Stimulated activated CD8-positive, alpha-beta memory T cell treated with anti-CD3 and anti-CD28 coated beads, Interleukin-7, amount 100 ng/mL, for 48 hours (primary cell): ENCODE measurements around the gene HOXD11.

Experiments
- DNase-seq, 2 donors: peaks; one replicate each; pipeline ENCODE4 v3.0.0-alpha.2; 2020; ENCODE audit warnings: low read depth in 1 of 2; ENCODE audit errors: extremely low read depth in 1 of 2

HOXD11 gene

GRCh38 chr2:176130957-176131847 is 24.1 kb downstream of the HOXD11 start:
- no peak for DNase-seq

GRCh38 chr2:176131848-176132158 is 24.7 kb downstream of the HOXD11 start:
- DNase-seq = no peak

GRCh38 chr2:176132205-176133171 is 25.4 kb downstream of the HOXD11 start:
- DNase-seq = no peak

DNA sequence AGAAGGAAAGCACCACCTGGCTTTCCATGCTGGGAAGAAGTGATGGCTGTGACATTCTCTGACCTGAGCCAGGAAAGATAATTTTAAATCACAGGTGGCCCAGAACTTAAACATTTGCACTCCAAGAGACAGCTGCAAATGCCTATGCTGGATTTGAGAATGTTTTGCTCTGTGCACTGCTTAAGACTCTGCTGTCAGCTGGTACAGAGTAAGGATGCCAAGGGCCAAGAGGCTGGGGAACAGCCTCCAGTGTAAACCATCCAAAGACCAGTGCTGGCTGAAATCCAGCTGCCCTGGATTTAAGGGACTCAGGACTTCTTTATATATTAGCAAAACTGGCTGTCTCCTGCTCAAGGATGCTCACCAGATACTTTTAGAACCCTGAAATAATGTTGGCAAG is 26.3 kb downstream of the HOXD11 start:
- DNase-seq = no peak

DNA sequence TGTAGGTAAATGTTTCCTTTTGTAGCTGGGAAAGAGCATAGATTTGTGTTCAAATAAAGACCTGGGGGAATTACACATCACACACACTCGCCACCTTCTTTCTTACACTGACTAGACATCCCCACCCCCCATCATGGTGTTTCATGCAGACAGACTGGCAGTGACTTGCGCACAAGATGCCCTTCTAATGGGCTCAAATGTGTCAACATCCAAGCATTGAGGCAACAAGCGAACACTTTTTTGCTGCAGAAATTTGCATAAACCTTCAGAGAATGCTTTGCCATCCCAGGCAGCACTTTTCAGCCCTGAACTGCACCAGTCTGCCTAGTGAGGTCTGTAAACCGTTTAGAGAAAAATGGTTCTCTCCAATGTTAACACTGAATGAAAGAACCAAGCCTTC is 27.0 kb downstream of the HOXD11 start:
- no peak for DNase-seq

GRCh38 chr2:176135035-176135440 is 28.0 kb downstream of the HOXD11 start:
- no peak for DNase-seq

GRCh38 chr2:176136374-176137251 is 29.5 kb downstream of the HOXD11 start:
- no peak for DNase-seq

- DNase-seq = no peak
Observed at GRCh38 chr2:176137252-176137580, 30.1 kb downstream of the HOXD11 start.

DNA sequence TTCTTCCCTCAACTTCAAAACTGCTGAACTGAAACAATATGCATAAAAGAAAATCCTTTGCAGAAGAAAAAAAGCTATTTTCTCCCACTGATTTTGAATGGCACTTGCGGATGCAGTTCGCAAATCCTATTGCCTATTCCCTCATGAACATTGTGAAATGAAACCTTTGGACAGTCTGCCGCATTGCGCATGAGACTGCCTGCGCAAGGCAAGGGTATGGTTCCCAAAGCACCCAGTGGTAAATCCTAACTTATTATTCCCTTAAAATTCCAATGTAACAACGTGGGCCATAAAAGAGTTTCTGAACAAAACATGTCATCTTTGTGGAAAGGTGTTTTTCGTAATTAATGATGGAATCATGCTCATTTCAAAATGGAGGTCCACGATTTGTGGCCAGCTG is 30.8 kb downstream of the HOXD11 start:
- no peak for DNase-seq

GRCh38 chr2:176138526-176138922 is 31.4 kb downstream of the HOXD11 start:
- DNase-seq = no peak

GRCh38 chr2:176138923-176139660 is 32.0 kb downstream of the HOXD11 start:
- DNase-seq = no peak

GRCh38 chr2:176139661-176140512 is 32.8 kb downstream of the HOXD11 start:
- DNase-seq = no peak

- DNase-seq = peak; percentile 40 to 53
Observed at GRCh38 chr2:176140513-176141317, 33.6 kb downstream of the HOXD11 start.

GRCh38 chr2:176142281-176142680 is 35.2 kb downstream of the HOXD11 start:
- DNase-seq = no peak

GRCh38 chr2:176145085-176145969 is 38.2 kb downstream of the HOXD11 start:
- no peak for DNase-seq

DNA sequence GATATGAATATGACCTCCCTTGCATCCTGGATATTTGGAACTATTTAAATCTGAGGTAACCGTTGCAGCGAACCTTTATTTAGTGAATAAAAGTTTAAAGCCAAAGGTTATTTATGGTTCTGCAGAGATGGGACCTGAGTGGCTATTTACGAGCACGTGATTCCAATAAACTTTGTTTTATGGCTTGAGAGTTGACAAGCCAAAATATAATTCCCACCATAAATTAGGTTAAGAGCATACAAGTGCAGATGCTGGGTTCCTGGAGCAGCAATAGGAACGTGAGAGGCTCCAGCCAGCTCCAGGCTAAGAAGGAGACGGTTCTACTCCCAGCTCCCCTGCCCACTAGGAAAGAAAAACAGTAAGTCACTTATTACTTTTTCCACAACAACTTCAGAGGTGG is 39.0 kb downstream of the HOXD11 start:
- DNase-seq = no peak

- DNase-seq = no peak
Observed at GRCh38 chr2:176146645-176147044, 39.6 kb downstream of the HOXD11 start.
